GM23248 (cell line): ENCODE measurements around the gene UTP15.

ENCODE experiments used
- EZH2 ChIP-seq: fragments of 200-600 bp; sonication (generic); IDR thresholded peaks from 2 replicates; pipeline ENCODE4 v1.6.1; 2018; ENCODE audit warnings: antibody characterized with exemption, mild to moderate bottlenecking; ENCODE audit not compliant: insufficient read depth, poor library complexity, severe bottlenecking
- EZH2phosphoT487 ChIP-seq: fragments of 200-600 bp; sonication (generic); IDR thresholded peaks from 2 replicates; pipeline ENCODE4 v1.6.1; 2018; ENCODE audit warnings: antibody characterized with exemption, moderate library complexity, mild to moderate bottlenecking, low read depth; ENCODE audit not compliant: insufficient read depth

GRCh38 chr5:73630765-73631164 lies 65.2 kb downstream of the UTP15 start:
- TF ChIP-seq EZH2 (no peak), EZH2phosphoT487 (no peak)
